HG02884 (cell line): ENCODE data around the gene PREP.

Experiments used
- ATAC-seq: cut with Tn5 transposase; IDR thresholded peaks from one replicate; pipeline ENCODE4 v1.9.1; 2021; ENCODE audit warnings: mild to moderate bottlenecking, moderate library complexity; ENCODE audit not compliant: unreplicated experiment

The PREP gene

GRCh38 chr6:105398859-105399258, 4.0 kb downstream of the PREP start:
- ATAC-seq = no peak

GRCh38 chr6:105397987-105398386, 4.9 kb downstream of the PREP start:
- no peak for ATAC-seq

- no peak for ATAC-seq
Measured at GRCh38 chr6:105391705-105392104, 11.2 kb downstream of the PREP start.

- no peak for ATAC-seq
Measured at GRCh38 chr6:105389543-105389942, 13.3 kb downstream of the PREP start.

GRCh38 chr6:105388392-105388791, 14.5 kb downstream of the PREP start:
- no peak for ATAC-seq

- ATAC-seq = no peak
Measured at GRCh38 chr6:105384004-105384403, 18.9 kb downstream of the PREP start.

- no peak for ATAC-seq
Measured at GRCh38 chr6:105382958-105383357, 19.9 kb downstream of the PREP start.

- no peak for ATAC-seq
Measured at GRCh38 chr6:105382496-105382895, 20.4 kb downstream of the PREP start.

- ATAC-seq = no peak
Measured at GRCh38 chr6:105380634-105381033, 22.2 kb downstream of the PREP start.

- no peak for ATAC-seq
Measured at GRCh38 chr6:105375797-105376196, 27.1 kb downstream of the PREP start.

- ATAC-seq = no peak
Measured at GRCh38 chr6:105374010-105374420, 28.9 kb downstream of the PREP start.

- no peak for ATAC-seq
Measured at GRCh38 chr6:105373481-105373880, 29.4 kb downstream of the PREP start.

GRCh38 chr6:105372849-105373182, 30.1 kb downstream of the PREP start:
- no peak for ATAC-seq

- ATAC-seq = no peak
Measured at GRCh38 chr6:105372142-105372848, 30.6 kb downstream of the PREP start.

GRCh38 chr6:105370351-105370750, 32.5 kb downstream of the PREP start:
- ATAC-seq = no peak

GRCh38 chr6:105369145-105369544, 33.7 kb downstream of the PREP start:
- no peak for ATAC-seq

GRCh38 chr6:105364243-105364642, 38.6 kb downstream of the PREP start:
- ATAC-seq = no peak

GRCh38 chr6:105363100-105363754, 39.7 kb downstream of the PREP start:
- no peak for ATAC-seq

GRCh38 chr6:105359419-105360370, 43.2 kb downstream of the PREP start:
- no peak for ATAC-seq

- ATAC-seq = no peak
Measured at GRCh38 chr6:105357165-105357564, 45.7 kb downstream of the PREP start.

- ATAC-seq = no peak
Measured at GRCh38 chr6:105352037-105352617, 50.8 kb downstream of the PREP start.
